Lower leg skin (tissue), 3 donors: ENCODE results near the gene ENTREP3.

Experiments used
- CTCF ChIP-seq, 3 donors: fragments of 450-650 bp; IDR thresholded peaks; one replicate each; pipeline ENCODE4 v1.5.1; 2016; ENCODE audit warnings: antibody characterized with exemption in 3 of 3, mild to moderate bottlenecking in 3 of 3, moderate library complexity in 2 of 3
- POLR2A ChIP-seq, 2 donors: fragments of 450-650 bp; IDR thresholded peaks; one replicate each; pipeline ENCODE4 v1.6.1; 2016 to 2017; ENCODE audit warnings: antibody characterized with exemption in 2 of 2, mild to moderate bottlenecking in 1 of 2, moderate library complexity in 1 of 2

GRCh38 chr1:155241069-155241679 lies 14.1 kb downstream of the ENTREP3 start:
- TF ChIP-seq CTCF (IDR thresholded peaks at IDR 0.05) (no peak), POLR2A (IDR thresholded peaks at IDR 0.05) (no peak)
